ENCODE measurements around the gene ADAMTSL3. TPM values are rescaled to one million over a fixed set of nuclear protein-coding genes. Genes with fewer than 3 reads are reported as not detected.

ADAMTSL3 gene
- total RNA-seq, 1 experiment from 2014 or later = 1.8 TPM

GRCh38 chr15:83980637-83981036 lies 326.7 kb downstream of the ADAMTSL3 start (continued):
- TF ChIP-seq ZNF512 (CRISPR knock-in tag; IDR thresholded peaks at IDR 0.05; ENCODE audit: borderline replicate concordance) (no peak), ARID4B (CRISPR knock-in tag; IDR thresholded peaks at IDR 0.05; ENCODE audit: borderline replicate concordance) (no peak), CDX4 (CRISPR knock-in tag; IDR thresholded peaks at IDR 0.05; ENCODE audit: borderline replicate concordance) (no peak), E2F5 (CRISPR knock-in tag; IDR thresholded peaks at IDR 0.05) (no peak), ZNF671 (CRISPR knock-in tag; IDR thresholded peaks at IDR 0.05) (no peak), STAT6 (CRISPR knock-in tag; conservative IDR thresholded peaks at IDR 0.05; ENCODE audit: low read depth) (no peak), CREB1 (CRISPR knock-in tag; IDR thresholded peaks at IDR 0.05) (no peak), AFF4 (CRISPR knock-in tag; IDR thresholded peaks at IDR 0.05; ENCODE audit: borderline replicate concordance) (no peak), ETV6 (CRISPR knock-in tag; IDR thresholded peaks at IDR 0.05) (no peak)

- DNase-seq (ENCODE audit: low spot score) (no peak), ATAC-seq (no peak)
- peaks cover 3% of the 10 kb centered on the region; the same call in 1 of the 2 replicates for H3K4me1 Mint-ChIP-seq
- CTCF ChIA-PET = no interaction called here
- TF ChIP-seq MXD4 (CRISPR knock-in tag; IDR thresholded peaks at IDR 0.05; ENCODE audit: borderline replicate concordance) (no peak), ZNF416 (CRISPR knock-in tag; IDR thresholded peaks at IDR 0.05) (no peak), NR2C2 (CRISPR knock-in tag; IDR thresholded peaks at IDR 0.05) (no peak), AR (CRISPR knock-in tag; IDR thresholded peaks at IDR 0.05) (no peak)
- no peak overlapping the region for H3K27ac Mint-ChIP-seq
- H3K27me3 Mint-ChIP-seq (ENCODE audit: low read depth) = no peaks in the 10 kb centered on the region
- H3K4me3 Mint-ChIP-seq = no peak overlapping the region
- H3K36me3 Mint-ChIP-seq = peaks cover 6% of the 10 kb centered on the region; the same call in 1 of the 2 replicates
- POLR2A ChIA-PET = no interaction called here
- H3K9me3 Mint-ChIP-seq = peaks cover 26% of the 10 kb centered on the region
Observed at GRCh38 chr15:83982748-83983147, 328.8 kb downstream of the ADAMTSL3 start.
